ENCODE data around the gene PRG3. TPM values are rescaled to one million over a fixed set of nuclear protein-coding genes. Genes with fewer than 3 reads are reported as not detected.

PRG3 gene
- total RNA-seq, 1 experiment from 2014 or later, result not detected

DNA sequence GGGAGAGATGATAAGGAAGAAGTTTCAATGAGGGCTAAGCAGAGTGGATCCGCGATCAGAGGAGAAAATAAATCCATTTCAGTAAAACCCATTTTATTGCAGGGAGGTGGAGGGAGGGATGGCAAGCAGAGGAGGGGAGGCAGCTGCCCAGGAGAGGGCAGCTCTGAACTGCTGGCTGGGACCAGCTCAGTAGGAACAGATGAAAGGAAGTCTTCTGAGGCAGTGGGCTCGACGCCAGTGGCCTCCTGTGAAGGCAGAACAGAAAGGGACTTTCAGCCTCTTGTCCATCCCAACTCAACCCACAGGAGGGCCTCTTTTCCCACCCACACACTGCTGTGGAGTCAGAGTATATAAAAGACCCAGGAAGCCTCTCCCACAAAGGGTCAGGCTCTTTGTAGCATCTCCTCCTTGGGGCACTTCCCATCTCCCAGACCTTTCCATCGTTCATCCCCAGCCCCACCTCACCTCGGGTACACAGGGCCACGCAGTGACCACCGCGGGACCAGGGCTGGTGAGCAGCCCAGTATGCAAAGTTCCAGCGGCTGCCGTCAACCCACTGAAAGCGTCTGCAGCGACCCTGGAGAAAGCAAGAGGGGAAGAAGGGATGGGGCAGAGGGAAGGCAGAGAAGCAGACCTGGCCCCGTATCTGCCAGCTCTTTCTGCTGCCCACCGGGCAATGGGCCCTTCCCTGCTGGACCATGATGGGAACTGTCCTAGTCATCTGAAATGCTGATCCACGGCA lies 6.5 kb upstream of the PRG3 start:
- no peaks in the 10 kb centered on the region for H3K79me1 ChIP-seq (ENCODE audit: insufficient read depth, low read depth, low read length, poor library complexity, severe bottlenecking)
- no peak overlapping the region for H3K56ac ChIP-seq (ENCODE audit: insufficient read length, low read depth, low read length)
- no CpG with 5 or more reads among the region's 16 CpGs for WGBS (ENCODE audit: extremely low coverage, insufficient read length, low lambda C conversion rate)
- no peak overlapping the region for H3K4ac ChIP-seq (ENCODE audit: low read depth, low read length)
- no peaks in the 10 kb centered on the region for H3K79me2 ChIP-seq (ENCODE audit: insufficient read depth, low read length)
- no peaks in the 10 kb centered on the region for H3K36me3 Mint-ChIP-seq (ENCODE audit: insufficient read depth in 1 of 3, low read depth in 3 of 3)
- no peaks in the 10 kb centered on the region for H3K4me1 Mint-ChIP-seq
- H3K18ac ChIP-seq (ENCODE audit: insufficient read length, low read depth, low read length), result no peak overlapping the region
- H3K4me2 ChIP-seq (ENCODE audit: insufficient read depth, insufficient read length, low read length), result no peak overlapping the region
- no peak overlapping the region for H2AK5ac ChIP-seq (ENCODE audit: insufficient read length, low read length)
- H3K23me2 ChIP-seq (ENCODE audit: insufficient read length, low read depth, low read length, poor library complexity, severe bottlenecking), result no peaks in the 10 kb centered on the region
- H2BK5ac ChIP-seq (ENCODE audit: insufficient read length, low read length), result no peak overlapping the region
- TF ChIP-seq, protein P1, sequence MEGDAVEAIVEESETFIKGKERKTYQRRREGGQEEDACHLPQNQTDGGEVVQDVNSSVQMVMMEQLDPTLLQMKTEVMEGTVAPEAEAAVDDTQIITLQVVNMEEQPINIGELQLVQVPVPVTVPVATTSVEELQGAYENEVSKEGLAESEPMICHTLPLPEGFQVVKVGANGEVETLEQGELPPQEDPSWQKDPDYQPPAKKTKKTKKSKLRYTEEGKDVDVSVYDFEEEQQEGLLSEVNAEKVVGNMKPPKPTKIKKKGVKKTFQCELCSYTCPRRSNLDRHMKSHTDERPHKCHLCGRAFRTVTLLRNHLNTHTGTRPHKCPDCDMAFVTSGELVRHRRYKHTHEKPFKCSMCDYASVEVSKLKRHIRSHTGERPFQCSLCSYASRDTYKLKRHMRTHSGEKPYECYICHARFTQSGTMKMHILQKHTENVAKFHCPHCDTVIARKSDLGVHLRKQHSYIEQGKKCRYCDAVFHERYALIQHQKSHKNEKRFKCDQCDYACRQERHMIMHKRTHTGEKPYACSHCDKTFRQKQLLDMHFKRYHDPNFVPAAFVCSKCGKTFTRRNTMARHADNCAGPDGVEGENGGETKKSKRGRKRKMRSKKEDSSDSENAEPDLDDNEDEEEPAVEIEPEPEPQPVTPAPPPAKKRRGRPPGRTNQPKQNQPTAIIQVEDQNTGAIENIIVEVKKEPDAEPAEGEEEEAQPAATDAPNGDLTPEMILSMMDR (conservative IDR thresholded peaks at IDR 0.05), result no peak
- no peak overlapping the region for H3K4me3 Mint-ChIP-seq
- no peak overlapping the region for H2BK20ac ChIP-seq (ENCODE audit: low read depth, low read length, poor library complexity, severe bottlenecking)
- no peak overlapping the region for H4K8ac ChIP-seq (replicated peaks; ENCODE audit: insufficient read length, low read depth, low read length)
- no peak overlapping the region for H3T11ph ChIP-seq (ENCODE audit: low read length)
- no peaks in the 10 kb centered on the region; the same call in 1 of the 2 replicates for H3K27me3 ChIP-seq (ENCODE audit: insufficient read depth, low read length)
- H2BK120ac ChIP-seq (ENCODE audit: low read depth, low read length, poor library complexity, severe bottlenecking), result no peak overlapping the region
- H3K23ac ChIP-seq (ENCODE audit: insufficient read length, low read depth, low read length), result no peak overlapping the region
- H2BK12ac ChIP-seq (ENCODE audit: insufficient read length, low read depth, low read length), result no peak overlapping the region
- H3K27me3 Mint-ChIP-seq (ENCODE audit: low read depth), result peaks cover 42% of the 10 kb centered on the region
- H3K27ac ChIP-seq (ENCODE audit: insufficient read length, low read depth, low read length), result no peak overlapping the region
- no peak overlapping the region for H2AFZ ChIP-seq (ENCODE audit: low read length)
- no peak overlapping the region for H3K27ac Mint-ChIP-seq
- H4K91ac ChIP-seq (ENCODE audit: insufficient read length, low read depth, low read length), result no peak overlapping the region
- H4K5ac ChIP-seq (ENCODE audit: insufficient read length, low read depth, low read length), result no peak overlapping the region
- H3K9ac ChIP-seq (ENCODE audit: extremely low read depth, insufficient read length, low read length), result no peak overlapping the region
- no peaks in the 10 kb centered on the region for H3K9me3 ChIP-seq (ENCODE audit: control insufficient read depth, low read depth, low read length)
- H3K4me1 ChIP-seq (ENCODE audit: insufficient read depth, low read length), result no peaks in the 10 kb centered on the region
- H4K20me1 ChIP-seq (ENCODE audit: control insufficient read depth, insufficient read depth, insufficient read length), result no peaks in the 10 kb centered on the region
- no peak overlapping the region; the same call in 1 of the 2 replicates for H3K14ac ChIP-seq (ENCODE audit: insufficient read depth, low read length)
- no peaks in the 10 kb centered on the region for H3K9me3 Mint-ChIP-seq
- no peak overlapping the region for H2BK15ac ChIP-seq (ENCODE audit: low read depth, low read length)
- no peak for DNase-seq

All from H9 (cell line).